OCI-LY3 (cell line): ENCODE measurements around the gene DIPK1B.

Experiments used
- H2AFZ ChIP-seq: fragments of 200-600, 300-600 bp; shearing (Covaris generic); 2 replicates; pipeline ENCODE4 v1.6.0; 2014; ENCODE audit warnings: antibody characterized with exemption, low read depth, low read length
- H3K27ac ChIP-seq: fragments of 200-600, 300-600 bp; sonication (generic); 2 replicates; pipeline ENCODE4 v1.5.1; 2014; ENCODE audit warnings: mild to moderate bottlenecking, low read length, moderate library complexity, mixed read lengths
- H3K27me3 ChIP-seq: fragments of 200-600, 300-600 bp; sonication (generic); 2 replicates; pipeline ENCODE4 v1.6.1; 2014; ENCODE audit warnings: low read depth, low read length, mixed read lengths
- H3K36me3 ChIP-seq: fragments of 200-600, 300-600 bp; sonication (generic); replicated peaks from 2 replicates; pipeline ENCODE3; 2014; ENCODE audit warnings: low read depth, low read length, mixed read lengths
- H3K4me1 ChIP-seq: fragments of 300-600, 200-600 bp; sonication (generic); 2 replicates; pipeline ENCODE4 v1.6.1; 2014; ENCODE audit warnings: low read length, mixed read lengths
- H3K4me2 ChIP-seq: fragments of 200-600, 300-600 bp; sonication (generic); 2 replicates; pipeline ENCODE4 v1.6.1; 2014; ENCODE audit warnings: low read length, mixed read lengths
- H3K4me3 ChIP-seq: fragments of 300-600, 200-600 bp; sonication (generic); 2 replicates; pipeline ENCODE4 v1.5.1; 2014; ENCODE audit warnings: antibody characterized with exemption, mild to moderate bottlenecking, low read length, moderate library complexity
- H3K79me2 ChIP-seq: fragments of 300-600, 200-600 bp; shearing (Covaris generic); 2 replicates; pipeline ENCODE4 v1.6.1; 2014; ENCODE audit warnings: mild to moderate bottlenecking, low read length, mixed read lengths
- H3K9ac ChIP-seq: fragments of 300-600, 200-600 bp; shearing (Covaris generic); 2 replicates; pipeline ENCODE4 v1.6.0; 2014; ENCODE audit warnings: mild to moderate bottlenecking, low read length, moderate library complexity
- H3K9me3 ChIP-seq: fragments of 200-600, 300-600 bp; shearing (Covaris generic); 2 replicates; pipeline ENCODE4 v1.6.1; 2014; ENCODE audit warnings: low read length, mixed read lengths; ENCODE audit not compliant: insufficient read depth
- H4K20me1 ChIP-seq: fragments of 200-600, 300-600 bp; sonication (generic); 2 replicates; pipeline ENCODE4 v1.6.1; 2016; ENCODE audit warnings: low read length, mixed read lengths; ENCODE audit not compliant: insufficient read depth
- EZH2phosphoT487 ChIP-seq: fragments of 200-600 bp; shearing (Covaris generic); IDR thresholded peaks from 2 replicates; pipeline ENCODE4 v1.6.1; 2018; ENCODE audit warnings: antibody characterized with exemption, mixed run types, low read depth
- TF ChIP-seq, protein P1 (sequence below): fragments of 200-600, 300-600 bp; sonication (generic); IDR thresholded peaks from 2 replicates; pipeline ENCODE4 v1.5.1; 2014; ENCODE audit warnings: antibody characterized with exemption, low read length, low read depth

Gene DIPK1B

GRCh38 chr9:136726118-136726517, 13.7 kb downstream of the DIPK1B start:
- no peak overlapping the region for H3K9ac ChIP-seq
- peaks cover 19% of the 10 kb centered on the region for H3K4me1 ChIP-seq
- no peaks in the 10 kb centered on the region for H3K9me3 ChIP-seq
- peaks cover 55% of the 10 kb centered on the region for H3K79me2 ChIP-seq
- TF ChIP-seq, protein P1, sequence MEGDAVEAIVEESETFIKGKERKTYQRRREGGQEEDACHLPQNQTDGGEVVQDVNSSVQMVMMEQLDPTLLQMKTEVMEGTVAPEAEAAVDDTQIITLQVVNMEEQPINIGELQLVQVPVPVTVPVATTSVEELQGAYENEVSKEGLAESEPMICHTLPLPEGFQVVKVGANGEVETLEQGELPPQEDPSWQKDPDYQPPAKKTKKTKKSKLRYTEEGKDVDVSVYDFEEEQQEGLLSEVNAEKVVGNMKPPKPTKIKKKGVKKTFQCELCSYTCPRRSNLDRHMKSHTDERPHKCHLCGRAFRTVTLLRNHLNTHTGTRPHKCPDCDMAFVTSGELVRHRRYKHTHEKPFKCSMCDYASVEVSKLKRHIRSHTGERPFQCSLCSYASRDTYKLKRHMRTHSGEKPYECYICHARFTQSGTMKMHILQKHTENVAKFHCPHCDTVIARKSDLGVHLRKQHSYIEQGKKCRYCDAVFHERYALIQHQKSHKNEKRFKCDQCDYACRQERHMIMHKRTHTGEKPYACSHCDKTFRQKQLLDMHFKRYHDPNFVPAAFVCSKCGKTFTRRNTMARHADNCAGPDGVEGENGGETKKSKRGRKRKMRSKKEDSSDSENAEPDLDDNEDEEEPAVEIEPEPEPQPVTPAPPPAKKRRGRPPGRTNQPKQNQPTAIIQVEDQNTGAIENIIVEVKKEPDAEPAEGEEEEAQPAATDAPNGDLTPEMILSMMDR: no peak
- TF ChIP-seq EZH2phosphoT487: no peak
- H2AFZ ChIP-seq: no peak overlapping the region
- H4K20me1 ChIP-seq: peaks cover 64% of the 10 kb centered on the region
- no peak overlapping the region for H3K27ac ChIP-seq
- H3K4me3 ChIP-seq: no peak overlapping the region; the same call in 1 of the 2 replicates
- peak overlapping the region; percentile 75 for H3K4me2 ChIP-seq
- H3K36me3 ChIP-seq: peaks cover 37% of the 10 kb centered on the region
- H3K27me3 ChIP-seq: no peaks in the 10 kb centered on the region

- no peak for TF ChIP-seq EZH2phosphoT487
- TF ChIP-seq, protein P1: peak; percentile 51
- peaks cover 58% of the 10 kb centered on the region for H4K20me1 ChIP-seq
These were observed 14.3 kb downstream of the DIPK1B start for GRCh38 chr9:136726631-136727191.

GRCh38 chr9:136728080-136728547, 15.7 kb downstream of the DIPK1B start:
- H3K4me1 ChIP-seq: peaks cover 19% of the 10 kb centered on the region
- H3K79me2 ChIP-seq: peaks cover 55% of the 10 kb centered on the region
- peak overlapping the region; percentile 27; the same call in 1 of the 2 replicates for H2AFZ ChIP-seq
- peak overlapping the region; percentile 96 for H3K4me3 ChIP-seq
- peaks cover 46% of the 10 kb centered on the region for H4K20me1 ChIP-seq
- H3K9ac ChIP-seq: peak overlapping the region; percentile 93
- H3K27me3 ChIP-seq: no peaks in the 10 kb centered on the region
- H3K36me3 ChIP-seq: peaks cover 32% of the 10 kb centered on the region
- peak overlapping the region; percentile 41 for H3K27ac ChIP-seq
- TF ChIP-seq, protein P1: peak; percentile 83
- TF ChIP-seq EZH2phosphoT487: no peak
- H3K9me3 ChIP-seq: no peaks in the 10 kb centered on the region
- H3K4me2 ChIP-seq: peak overlapping the region; percentile 85

More at GRCh38 chr9:136726631-136727191, 14.3 kb downstream of the DIPK1B start:
- Histone ChIP-seq H3K9me3 (no peaks in the 10 kb centered on the region), H3K4me2 (peak overlapping the region; percentile 75), H3K4me3 (peak overlapping the region; percentile 96), H3K4me1 (peaks cover 19% of the 10 kb centered on the region), H3K27me3 (no peaks in the 10 kb centered on the region), H2AFZ (no peak overlapping the region), H3K36me3 (peaks cover 37% of the 10 kb centered on the region), H3K79me2 (peaks cover 55% of the 10 kb centered on the region), H3K27ac (0 out of 2 replicates have a peak overlapping the region, but pooled peaks have one; percentile 5), H3K9ac (peak overlapping the region; percentile 93)

DNA sequence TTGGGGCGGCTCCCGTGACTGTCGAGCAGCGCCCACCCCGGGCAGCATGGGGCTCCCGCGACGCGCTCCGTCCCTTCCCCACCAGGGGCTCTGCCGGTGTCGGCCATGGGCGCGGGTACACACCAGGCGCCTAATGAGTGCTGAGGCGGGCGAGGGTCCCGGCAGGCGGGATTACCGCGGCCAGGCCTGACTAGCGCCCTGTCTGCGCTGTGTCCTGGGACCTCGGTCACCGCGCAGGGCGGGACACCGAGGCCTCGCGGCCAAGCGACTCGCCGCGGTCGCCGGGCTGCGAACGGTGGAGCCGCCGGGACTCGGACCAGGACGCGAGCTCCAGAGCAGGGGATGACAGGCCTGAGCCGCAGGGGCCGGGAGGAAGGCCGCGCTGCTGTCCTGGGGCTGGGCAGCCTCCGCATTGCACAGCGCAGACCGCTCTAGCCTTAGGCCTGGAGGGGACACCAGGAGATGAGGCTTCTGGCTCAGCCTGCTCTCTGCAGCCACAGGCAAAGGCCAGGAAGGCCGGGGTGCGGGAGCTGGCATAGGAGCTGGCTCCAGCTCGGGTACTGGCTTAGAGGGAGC, 16.3 kb downstream of the DIPK1B start:
- Histone ChIP-seq H2AFZ (peak overlapping the region; percentile 27; the same call in 1 of the 2 replicates), H3K36me3 (peaks cover 27% of the 10 kb centered on the region), H3K27ac (peak overlapping the region; percentile 31; the same call in 1 of the 2 replicates)

More for the DNA sequence above, 16.3 kb downstream of the DIPK1B start:
- Histone ChIP-seq H4K20me1 (peaks cover 40% of the 10 kb centered on the region), H3K4me1 (peaks cover 19% of the 10 kb centered on the region), H3K4me2 (peak overlapping the region; percentile 85), H3K4me3 (peak overlapping the region; percentile 96), H3K9me3 (no peaks in the 10 kb centered on the region), H3K27me3 (no peaks in the 10 kb centered on the region), H3K79me2 (peaks cover 55% of the 10 kb centered on the region), H3K9ac (peak overlapping the region; percentile 92)
- TF ChIP-seq, protein P1: no peak
- TF ChIP-seq EZH2phosphoT487: no peak
